22Rv1 (cell line): Measurements from ENCODE around the gene ATP9A.
"Not testable (repeated sequence)": the region's sequence is repeated elsewhere in the genome, so short reads cannot be mapped to it uniquely, and the experiment has no call there.

ENCODE experiments used
- H3K27ac ChIP-seq: fragments of 450-650 bp; 2 replicates; pipeline ENCODE4 v1.5.1; 2017
- ZFX ChIP-seq: fragments of 450-650 bp; IDR thresholded peaks from 2 replicates; pipeline ENCODE4 v1.6.1; 2017; ENCODE audit warnings: antibody characterized with exemption, borderline replicate concordance
- TF ChIP-seq, protein P1 (sequence below): fragments of 450-650 bp; IDR thresholded peaks from 2 replicates; pipeline ENCODE4 v1.5.1; 2017; ENCODE audit warnings: mild to moderate bottlenecking

The ATP9A gene, protein sequence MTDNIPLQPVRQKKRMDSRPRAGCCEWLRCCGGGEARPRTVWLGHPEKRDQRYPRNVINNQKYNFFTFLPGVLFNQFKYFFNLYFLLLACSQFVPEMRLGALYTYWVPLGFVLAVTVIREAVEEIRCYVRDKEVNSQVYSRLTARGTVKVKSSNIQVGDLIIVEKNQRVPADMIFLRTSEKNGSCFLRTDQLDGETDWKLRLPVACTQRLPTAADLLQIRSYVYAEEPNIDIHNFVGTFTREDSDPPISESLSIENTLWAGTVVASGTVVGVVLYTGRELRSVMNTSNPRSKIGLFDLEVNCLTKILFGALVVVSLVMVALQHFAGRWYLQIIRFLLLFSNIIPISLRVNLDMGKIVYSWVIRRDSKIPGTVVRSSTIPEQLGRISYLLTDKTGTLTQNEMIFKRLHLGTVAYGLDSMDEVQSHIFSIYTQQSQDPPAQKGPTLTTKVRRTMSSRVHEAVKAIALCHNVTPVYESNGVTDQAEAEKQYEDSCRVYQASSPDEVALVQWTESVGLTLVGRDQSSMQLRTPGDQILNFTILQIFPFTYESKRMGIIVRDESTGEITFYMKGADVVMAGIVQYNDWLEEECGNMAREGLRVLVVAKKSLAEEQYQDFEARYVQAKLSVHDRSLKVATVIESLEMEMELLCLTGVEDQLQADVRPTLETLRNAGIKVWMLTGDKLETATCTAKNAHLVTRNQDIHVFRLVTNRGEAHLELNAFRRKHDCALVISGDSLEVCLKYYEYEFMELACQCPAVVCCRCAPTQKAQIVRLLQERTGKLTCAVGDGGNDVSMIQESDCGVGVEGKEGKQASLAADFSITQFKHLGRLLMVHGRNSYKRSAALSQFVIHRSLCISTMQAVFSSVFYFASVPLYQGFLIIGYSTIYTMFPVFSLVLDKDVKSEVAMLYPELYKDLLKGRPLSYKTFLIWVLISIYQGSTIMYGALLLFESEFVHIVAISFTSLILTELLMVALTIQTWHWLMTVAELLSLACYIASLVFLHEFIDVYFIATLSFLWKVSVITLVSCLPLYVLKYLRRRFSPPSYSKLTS

DNA sequence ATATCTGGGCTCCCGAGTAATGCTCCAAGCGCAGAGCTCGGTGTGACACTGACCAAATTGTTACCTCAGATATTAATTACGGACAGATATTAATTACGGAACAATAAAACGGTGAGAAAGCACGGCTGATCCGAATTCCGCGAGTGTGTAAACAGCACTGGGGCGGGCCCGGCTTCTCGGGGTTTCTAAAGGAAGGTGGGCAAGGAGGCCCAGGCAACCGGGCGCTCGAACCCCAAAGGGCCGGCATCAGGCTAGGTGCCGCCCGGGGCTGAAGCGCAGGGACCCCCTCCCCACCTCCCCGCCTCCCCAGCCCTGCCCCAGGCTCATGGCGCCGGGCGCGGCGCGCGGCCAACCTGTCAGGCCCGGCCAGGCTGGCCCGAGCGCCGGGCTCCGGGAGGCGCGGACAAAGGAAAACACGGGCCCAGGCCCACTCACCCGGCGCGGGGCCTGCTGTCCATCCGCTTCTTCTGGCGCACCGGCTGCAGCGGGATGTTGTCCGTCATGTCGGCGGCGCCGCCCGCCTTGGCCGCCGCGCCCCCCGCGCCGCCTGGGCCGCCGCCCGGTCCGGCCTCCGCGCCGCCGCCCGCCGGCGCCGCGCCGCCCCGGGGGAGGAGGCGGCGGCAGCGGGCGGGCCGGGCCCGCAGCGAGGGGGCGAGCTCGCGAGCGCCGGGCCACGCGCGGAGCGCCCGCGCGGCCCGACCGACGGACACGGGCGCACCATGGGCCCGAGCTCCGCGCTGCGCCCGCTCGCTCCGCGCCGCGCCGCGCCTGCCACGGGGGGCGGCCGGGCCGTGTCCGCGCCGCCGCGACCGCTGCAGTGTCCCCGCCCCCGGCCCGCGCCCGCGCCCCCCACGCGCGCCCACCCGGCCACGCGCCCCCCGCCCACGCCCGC lies at the start of gene ATP9A:
Gene ATP9A (minus strand): TSS at position 524 of the 892 bp plus-strand sequence. CDS start 21 bp downstream, at position 503.
- peak within 1 kb of the TSS; percentile 76 for H3K27ac ChIP-seq
- no peak for TF ChIP-seq ZFX
- TF ChIP-seq, protein P1, sequence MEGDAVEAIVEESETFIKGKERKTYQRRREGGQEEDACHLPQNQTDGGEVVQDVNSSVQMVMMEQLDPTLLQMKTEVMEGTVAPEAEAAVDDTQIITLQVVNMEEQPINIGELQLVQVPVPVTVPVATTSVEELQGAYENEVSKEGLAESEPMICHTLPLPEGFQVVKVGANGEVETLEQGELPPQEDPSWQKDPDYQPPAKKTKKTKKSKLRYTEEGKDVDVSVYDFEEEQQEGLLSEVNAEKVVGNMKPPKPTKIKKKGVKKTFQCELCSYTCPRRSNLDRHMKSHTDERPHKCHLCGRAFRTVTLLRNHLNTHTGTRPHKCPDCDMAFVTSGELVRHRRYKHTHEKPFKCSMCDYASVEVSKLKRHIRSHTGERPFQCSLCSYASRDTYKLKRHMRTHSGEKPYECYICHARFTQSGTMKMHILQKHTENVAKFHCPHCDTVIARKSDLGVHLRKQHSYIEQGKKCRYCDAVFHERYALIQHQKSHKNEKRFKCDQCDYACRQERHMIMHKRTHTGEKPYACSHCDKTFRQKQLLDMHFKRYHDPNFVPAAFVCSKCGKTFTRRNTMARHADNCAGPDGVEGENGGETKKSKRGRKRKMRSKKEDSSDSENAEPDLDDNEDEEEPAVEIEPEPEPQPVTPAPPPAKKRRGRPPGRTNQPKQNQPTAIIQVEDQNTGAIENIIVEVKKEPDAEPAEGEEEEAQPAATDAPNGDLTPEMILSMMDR = 0 out of 2 replicates have a peak, but pooled peaks have one; percentile 3

DNA sequence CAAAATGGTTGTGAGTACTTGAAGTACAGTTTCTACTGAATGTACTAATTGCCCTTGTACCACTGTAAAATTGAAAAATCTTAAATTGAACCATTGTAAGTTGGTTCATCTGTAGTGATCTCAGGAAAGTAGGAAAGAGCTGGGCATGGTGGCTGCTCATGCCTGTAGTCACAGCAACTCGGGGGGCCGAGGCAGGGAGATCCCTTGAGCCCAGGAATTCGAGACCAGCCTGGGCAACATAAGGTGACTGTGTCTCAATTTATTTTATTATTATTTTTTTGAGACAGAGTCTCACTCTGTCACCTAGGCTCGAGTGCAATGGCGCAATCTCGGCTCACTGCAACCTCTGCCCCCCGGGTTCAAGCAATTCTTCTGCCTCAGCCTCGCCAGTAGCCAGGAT lies 48.7 kb upstream of the ATP9A start:
- not testable (repeated sequence) for H3K27ac ChIP-seq

GRCh38 chr20:51815383-51816076 lies 47.3 kb upstream of the ATP9A start:
- TF ChIP-seq ZFX = no peak
- TF ChIP-seq, protein P1 = no peak
- H3K27ac ChIP-seq = no peak overlapping the region

GRCh38 chr20:51812861-51813260 lies 44.7 kb upstream of the ATP9A start:
- TF ChIP-seq, protein P1 = no peak
- no peak for TF ChIP-seq ZFX
- H3K27ac ChIP-seq = no peak overlapping the region

GRCh38 chr20:51811514-51812128 lies 43.4 kb upstream of the ATP9A start:
- H3K27ac ChIP-seq = no peak overlapping the region
- TF ChIP-seq, protein P1 = no peak
- TF ChIP-seq ZFX = no peak

- H3K27ac ChIP-seq = no peak overlapping the region
- TF ChIP-seq ZFX = no peak
- TF ChIP-seq, protein P1 = no peak
These were observed 42.8 kb upstream of the ATP9A start for GRCh38 chr20:51811042-51811355.
